Activated CD4-positive, alpha-beta T cell treated with anti-CD3 and anti-CD28 coated beads for 1 hour (primary cell): ENCODE data around the gene SLC30A3.
"Not testable (repeated sequence)": the region's sequence is repeated elsewhere in the genome, so short reads cannot be mapped to it uniquely, and the experiment has no call there.

Source experiments
- DNase-seq: peaks from one replicate; pipeline ENCODE4 v3.0.0-alpha.2; 2020

The SLC30A3 gene

GRCh38 chr2:27284996-27285395 is 22.1 kb upstream of the SLC30A3 start:
- no peak for DNase-seq

GRCh38 chr2:27282892-27283291 is 20.0 kb upstream of the SLC30A3 start:
- DNase-seq: no peak

DNA sequence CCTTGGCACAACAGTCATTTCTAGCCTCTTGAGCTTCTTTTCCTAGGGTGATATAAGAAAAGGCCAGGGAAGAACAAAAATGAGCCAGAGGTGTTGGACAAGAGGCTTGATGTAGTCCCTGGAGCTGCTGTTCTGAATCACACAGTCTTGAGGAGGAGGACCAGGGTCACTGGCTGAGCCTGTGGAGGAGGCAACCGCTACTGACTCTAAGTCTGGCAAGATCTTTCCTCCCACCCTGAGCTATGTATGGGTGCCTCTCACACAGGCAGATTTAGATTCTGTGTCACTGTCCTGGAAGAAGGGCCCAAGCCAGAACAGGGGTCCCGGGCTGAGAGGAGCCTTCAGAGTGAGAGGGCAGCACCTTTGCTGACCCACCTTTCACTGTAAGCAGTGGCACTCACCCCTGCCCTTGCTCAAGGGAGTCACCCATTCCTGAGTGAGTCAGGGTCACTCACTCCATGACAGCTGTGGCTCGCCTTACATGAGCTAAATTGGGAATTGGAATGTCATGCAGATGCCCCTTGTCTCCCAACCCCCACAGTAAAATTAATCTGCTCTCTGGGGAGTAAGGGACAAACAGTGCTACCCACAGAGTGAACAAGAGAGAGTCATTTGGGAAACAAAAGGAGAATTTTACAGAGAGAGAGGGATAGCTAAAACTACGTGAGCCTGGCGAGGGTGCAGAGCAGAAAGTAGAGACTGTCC is 19.2 kb upstream of the SLC30A3 start, which contains the start of gene TRIM54:
Gene TRIM54 (plus strand): TSS at position 575 of the 705 bp plus-strand sequence. CDS start 303 bp downstream, outside the sequence.
- DNase-seq: no peak

DNA sequence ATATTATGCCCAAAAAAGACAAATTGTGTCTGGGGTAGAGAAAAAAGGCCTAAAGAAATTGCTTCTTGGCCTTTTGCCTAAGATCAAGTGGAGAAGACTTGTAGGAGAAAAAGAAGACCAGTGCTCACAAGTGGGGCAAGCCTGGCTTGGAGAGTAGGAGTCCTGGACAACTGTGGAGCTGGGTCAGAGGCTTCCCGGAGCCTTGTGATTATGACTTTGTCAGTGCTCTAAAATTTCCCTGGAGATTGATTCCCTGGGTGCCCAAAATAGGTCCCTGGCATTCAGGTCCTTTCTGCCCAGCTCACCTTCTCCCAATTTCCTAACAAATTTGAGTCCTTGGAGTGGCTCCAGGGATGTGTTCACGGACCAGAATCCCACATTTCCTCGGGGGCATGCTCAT is 18.6 kb upstream of the SLC30A3 start:
- DNase-seq: no peak

DNA sequence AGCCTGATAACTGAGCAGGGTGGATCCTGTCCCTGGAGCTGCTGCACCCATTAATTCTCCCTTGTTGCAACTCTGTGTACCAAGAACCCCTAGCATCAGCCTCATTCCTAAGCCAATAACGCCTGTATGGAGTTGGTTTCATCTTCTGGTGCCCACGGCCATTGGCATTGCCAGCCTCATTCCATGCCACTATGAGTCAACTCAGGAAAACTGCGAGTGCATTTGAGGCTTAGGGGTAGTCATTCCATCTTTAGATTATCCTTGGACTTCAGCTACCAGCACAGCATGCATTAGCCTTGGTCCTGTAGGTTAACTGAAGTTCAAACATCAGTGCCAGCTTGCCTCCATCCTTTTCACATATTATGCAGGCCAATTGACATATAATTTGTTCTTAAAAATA is 18.0 kb upstream of the SLC30A3 start:
- no peak for DNase-seq

DNA sequence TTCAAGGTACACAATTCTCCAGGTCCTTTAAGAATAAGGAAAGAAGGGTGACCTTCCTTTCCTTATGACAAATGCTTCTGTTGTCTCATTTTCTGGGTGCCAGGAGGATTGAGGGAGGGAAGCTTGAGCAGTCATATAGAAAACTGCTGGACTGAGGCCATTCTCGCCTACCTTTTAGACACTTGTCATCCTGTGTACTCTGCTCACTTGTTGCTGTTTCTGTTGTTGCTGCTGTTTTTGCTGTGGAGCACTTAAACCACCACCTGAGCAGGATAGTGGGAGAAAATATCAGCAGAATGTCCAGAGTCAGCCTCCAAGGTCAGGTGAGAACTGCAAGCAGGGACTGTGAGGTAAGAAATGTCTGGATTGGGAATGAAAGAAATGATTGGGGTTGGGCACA is 15.2 kb upstream of the SLC30A3 start:
- no peak for DNase-seq

- no peak for DNase-seq
Observed at GRCh38 chr2:27275211-27276150, 12.6 kb upstream of the SLC30A3 start, which contains the start of gene DNAJC5G. Gene DNAJC5G (plus strand): TSS chr2:27275433. CDS start chr2:27276729, 1,296 bp downstream.

- DNase-seq: not testable (repeated sequence)
Observed at GRCh38 chr2:27272537-27273522, 10.0 kb upstream of the SLC30A3 start.

- DNase-seq: no peak
Observed at GRCh38 chr2:27271631-27272340, 8.9 kb upstream of the SLC30A3 start.

GRCh38 chr2:27270670-27271069 is 7.8 kb upstream of the SLC30A3 start:
- no peak for DNase-seq

- DNase-seq: no peak
Observed at GRCh38 chr2:27270131-27270530, 7.3 kb upstream of the SLC30A3 start.

DNA sequence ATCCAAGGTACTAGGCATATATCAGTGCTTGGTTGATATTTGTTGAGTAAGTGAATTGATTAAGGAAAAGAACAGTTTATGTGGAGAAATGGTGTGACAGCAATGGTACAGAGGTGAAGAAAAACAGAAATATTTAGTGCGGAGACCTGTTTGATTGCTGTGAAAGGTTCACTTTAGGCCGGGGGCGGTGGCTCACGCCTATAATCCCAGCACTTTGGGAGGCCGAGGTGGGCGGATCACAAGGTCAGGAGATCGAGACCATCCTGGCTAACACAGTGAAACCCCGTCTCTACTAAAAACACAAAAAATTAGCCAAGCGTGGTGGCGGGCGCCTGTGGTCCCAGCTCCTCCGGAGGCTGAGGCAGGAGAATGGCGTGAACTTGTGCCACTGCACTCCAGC is 5.4 kb upstream of the SLC30A3 start:
- not testable (repeated sequence) for DNase-seq

DNA sequence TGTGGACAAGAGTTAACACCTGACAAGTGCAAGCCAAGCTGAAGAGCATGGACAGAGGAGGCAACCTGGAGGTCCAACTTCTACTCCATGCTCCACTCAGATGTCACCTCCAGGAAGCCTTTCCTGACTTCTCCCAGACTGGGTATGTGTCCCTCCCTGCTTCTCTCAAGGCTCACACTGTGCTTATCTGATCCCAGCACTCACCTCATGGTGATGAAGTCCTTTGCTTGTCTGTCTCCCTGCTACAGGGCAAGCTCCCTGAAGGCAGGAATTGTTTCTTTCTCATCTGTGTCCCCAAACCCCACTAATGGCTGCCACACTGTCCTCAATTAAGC is 2.7 kb upstream of the SLC30A3 start:
- DNase-seq: no peak

DNA sequence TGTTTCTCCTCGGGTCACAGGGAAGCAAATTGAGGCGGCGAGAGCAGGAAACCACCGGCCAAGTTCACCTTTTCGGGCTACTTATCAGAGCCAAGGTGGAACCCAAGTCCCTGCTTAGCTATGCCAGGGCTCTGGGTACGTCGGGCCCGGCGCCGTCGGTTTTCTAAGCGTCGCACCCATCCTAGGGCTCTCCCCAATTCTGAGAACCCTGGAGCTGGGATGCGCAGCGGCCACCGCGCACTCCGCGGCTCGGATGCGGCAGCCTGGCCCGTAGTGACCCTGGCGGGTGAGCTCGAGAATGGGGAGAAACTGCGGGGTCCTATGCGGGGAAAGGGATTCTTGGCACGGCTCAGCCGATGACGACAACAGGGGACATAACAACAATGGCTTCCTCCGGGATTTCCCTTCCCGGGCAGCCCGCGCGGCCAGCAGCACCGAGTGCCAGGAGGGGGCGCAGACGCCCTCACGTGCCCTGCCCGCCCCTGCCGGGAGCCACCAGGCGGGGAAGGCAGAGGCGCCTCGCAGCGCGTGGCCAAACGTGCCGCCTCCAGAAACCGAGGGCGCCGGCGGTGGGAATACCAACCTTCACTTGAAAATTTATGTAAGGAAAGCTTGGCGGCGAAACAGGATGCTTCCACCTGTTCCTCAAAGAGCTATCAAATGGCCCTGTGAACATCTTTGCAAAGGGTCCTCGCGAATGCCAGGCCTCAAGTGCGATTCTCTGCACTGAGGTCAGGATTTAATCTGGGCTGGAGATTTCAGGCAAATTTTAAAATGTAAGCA is 2.1 kb upstream of the SLC30A3 start:
- peak; percentile 50 for DNase-seq

DNA sequence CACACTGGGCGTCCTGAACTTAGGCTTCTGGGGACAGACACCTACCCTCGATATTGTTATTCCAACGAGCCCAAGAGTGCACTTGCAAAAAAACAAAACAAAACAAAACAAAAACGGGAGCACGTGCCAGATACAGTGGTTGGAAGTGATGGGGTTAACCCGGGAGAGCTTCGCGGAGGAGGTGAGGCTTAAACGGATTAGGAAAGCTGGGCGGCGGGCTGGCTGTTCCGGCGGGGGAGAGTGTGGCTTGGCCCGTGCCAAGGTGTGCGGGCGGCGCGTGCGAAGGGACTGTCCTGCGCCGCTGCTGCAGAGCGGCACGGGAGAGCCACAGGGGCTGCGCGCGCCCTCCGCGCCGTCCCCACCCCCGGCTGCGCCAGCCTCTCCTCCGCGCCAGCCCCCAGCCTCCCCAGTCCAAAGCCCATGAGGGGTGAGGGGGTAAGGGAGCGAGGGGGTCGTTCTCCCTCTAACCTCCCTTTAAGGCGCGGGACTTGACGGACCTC is 1.5 kb upstream of the SLC30A3 start:
- no peak for DNase-seq

DNA sequence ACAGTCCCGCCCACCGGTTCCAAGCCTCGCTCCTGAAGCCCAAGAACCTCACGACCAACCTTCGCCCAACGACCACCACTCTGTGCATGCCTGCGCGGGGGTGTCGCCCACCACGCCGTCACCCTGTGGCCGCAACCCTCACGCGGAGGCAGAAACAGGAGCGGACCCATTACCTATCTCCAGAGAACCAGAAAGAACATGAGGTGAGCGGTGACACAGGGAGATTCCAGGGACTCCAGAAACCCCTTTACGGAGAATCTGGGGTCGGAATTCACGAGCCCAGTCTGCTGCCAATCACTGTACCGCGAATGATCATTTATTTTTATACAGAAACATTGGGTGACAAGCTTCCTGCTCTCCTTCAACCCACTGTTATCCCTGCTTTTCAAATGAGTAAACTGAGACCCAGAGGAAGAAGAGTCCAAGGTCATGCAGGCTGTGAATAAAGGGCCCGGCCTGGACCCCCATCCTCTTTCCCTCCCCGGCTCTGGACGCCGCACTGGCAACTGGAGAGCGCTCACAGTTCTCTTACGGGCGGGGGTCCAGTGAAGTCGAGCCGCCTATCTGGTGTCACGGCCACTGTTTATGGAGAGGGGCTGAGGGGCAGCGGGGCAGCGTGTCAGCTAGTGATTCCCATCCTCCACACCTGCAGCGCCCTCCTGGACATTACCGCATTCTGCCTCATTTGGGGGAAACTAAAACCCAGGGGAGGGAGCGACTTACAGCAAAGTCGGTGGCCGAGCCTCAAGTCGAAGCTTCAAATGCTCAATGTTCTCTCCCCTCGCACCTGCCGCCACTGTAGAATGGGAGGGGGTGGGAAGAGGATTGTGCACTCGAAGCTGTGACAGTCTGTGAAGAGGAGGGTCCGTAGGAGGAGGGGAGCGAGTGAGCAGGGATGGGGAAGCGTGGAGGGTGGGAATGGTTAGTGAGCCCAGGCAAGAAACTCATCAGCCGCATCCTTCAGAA is 723 bp upstream of the SLC30A3 start:
- no peak for DNase-seq

- no peak for DNase-seq
Observed at GRCh38 chr2:27261926-27262298, 935 bp downstream of the SLC30A3 start.

GRCh38 chr2:27261241-27261925 is 1.5 kb downstream of the SLC30A3 start:
- no peak for DNase-seq

DNA sequence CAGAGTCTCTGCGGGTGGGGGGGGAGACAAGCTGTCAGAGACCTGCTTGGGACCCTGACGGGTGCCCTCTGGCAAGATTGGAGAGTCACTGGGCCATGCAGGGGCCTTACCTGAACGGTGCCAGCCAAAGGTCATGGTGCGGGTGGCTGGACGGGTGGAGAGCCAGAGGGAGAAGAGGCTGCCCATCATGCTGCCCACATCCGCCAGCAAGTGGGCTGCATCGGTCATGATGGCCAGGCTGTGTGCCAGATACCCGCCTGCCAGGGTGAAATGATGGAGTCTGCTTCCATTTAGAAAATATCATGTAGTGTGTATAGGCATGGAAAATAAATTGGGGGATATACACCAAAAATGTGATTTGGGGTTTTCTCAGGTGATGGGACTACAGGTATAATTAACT is 4.8 kb downstream of the SLC30A3 start:
- DNase-seq: no peak
